Endometrial microvascular endothelial cells (primary cell): ENCODE measurements around the gene GNA12. TPM values are rescaled to one million over a fixed set of nuclear protein-coding genes. Genes with fewer than 3 reads are reported as not detected.

Experiments used
- in situ Hi-C: cut with HindIII; loops from 2 replicates; pipeline ENCODE4 v1.10.0; 2017; ENCODE audit warnings: low sequenced_read_pairs, low pct_unique_long_range_greater_than_20kb; ENCODE audit errors: inconsistent ontology term
- total RNA-seq: library from RNA; depleted of rRNA; stranded (reverse); fragments of >200 nt; gene quantifications from one replicate; pipeline ENCODE4 v1.2.3, GENCODE V29; 2015; ENCODE audit errors: inconsistent ontology term

Gene GNA12, protein sequence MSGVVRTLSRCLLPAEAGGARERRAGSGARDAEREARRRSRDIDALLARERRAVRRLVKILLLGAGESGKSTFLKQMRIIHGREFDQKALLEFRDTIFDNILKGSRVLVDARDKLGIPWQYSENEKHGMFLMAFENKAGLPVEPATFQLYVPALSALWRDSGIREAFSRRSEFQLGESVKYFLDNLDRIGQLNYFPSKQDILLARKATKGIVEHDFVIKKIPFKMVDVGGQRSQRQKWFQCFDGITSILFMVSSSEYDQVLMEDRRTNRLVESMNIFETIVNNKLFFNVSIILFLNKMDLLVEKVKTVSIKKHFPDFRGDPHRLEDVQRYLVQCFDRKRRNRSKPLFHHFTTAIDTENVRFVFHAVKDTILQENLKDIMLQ
- 66.5 TPM for total RNA-seq

DNA sequence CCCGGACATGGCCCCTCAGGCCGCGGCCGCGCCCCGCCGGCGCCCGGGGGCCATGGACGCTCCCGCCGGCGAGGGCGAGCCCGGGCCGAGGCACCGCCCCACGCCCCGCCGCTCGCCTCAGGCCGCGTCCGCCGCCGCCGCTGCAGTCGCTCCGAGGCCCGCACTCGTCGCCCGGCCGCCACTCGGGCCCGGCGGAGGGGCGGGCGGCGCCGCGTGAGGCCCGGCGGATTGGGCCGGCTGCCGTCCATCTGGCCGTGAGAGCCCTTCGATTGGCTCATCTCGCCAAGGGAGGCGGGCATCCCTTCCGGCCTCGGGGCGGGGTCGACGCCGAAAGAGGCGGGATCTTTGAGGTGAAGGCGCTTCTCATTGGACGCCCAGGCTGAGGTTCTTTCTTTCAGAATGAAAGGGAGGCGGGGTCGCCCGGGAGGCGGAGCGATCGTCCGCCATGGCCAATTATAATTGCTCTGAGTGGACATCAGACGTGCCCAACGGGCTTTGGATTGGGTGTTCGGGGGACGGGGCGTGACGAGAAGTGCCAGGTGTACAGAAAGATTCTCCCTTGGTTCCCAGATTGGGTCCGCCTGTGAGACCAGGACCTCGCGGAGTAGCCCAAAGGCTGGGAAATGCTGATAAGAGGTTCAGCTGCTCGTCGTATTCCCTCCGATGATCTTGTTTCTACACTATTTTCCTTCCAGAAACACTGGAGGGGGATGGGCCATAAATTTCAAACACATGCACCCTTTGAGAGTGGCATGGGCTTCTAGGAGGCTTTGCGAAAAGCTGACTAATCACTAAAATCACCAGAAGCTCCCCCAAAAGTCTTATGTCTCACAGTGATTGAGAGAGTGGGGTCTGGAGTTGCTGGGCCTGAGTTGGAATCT is at the start of gene GNA12:
Gene GNA12, minus strand, starts transcription at position 156 of the 881 bp plus-strand sequence. Its CDS starts 147 bp downstream, at position 9.
- in situ Hi-C loops: no loop called here

DNA sequence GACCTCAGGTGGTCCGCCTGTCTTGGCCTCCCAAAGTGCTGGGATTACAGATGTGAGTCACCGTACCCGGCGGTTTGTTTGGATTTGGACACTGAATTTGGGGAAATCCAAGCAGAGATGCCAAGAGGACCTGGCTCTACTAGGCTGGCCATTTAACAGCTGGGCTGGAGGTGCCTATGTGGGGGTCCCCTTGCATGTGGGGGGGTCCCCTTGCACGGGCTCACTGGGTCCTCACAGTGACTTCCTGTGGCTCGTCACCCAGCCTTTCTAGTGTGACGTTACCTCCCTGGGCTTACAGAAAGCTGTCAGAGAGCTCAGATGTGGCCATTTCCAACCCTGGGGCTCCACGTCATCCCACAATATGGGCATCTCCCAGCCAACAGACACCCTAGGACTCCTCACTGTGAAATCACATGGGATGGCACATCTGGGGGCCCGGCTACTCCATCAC is 49.3 kb upstream of the GNA12 start:
- in situ Hi-C loops: no loop called here

DNA sequence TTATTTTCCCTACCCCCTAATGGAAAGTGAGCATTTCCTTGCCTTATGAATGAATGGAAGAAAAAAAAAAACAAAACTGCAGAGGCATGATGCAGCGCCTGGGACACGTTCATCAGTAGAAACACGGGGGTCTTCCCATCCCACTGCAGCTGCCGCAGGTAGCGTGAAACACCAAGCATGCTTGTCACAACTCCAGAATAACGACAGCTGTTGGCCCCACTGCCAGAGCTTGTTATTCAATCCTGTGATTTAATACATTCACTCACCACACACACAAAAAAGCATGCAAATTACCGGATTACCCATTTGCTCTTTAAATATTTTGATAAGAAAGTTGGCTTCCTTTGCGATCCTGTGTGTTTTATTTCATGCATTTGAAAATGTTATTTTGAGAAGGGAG is 48.4 kb upstream of the GNA12 start:
- in situ Hi-C loops: no loop called here

DNA sequence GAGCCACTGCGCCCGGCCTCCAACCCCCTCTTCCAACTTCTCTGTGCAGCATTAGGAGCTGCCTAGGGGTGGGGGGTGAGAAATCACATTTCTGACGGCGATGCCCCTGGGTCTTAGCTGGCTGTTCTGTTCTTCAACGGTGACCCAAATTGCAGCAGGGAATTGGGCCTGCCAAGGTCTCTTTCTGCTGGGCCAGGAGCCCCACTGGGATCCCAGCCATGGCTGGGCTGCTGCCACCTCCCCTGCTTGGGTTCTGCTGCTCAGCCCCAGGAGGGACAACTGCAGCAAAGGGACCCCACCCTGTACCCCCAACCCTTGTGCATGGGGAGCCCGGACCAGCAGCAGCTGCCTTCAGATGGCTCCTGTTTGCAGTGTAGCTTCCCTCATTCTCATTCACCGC is 43.7 kb upstream of the GNA12 start:
- in situ Hi-C loops: no loop called here

DNA sequence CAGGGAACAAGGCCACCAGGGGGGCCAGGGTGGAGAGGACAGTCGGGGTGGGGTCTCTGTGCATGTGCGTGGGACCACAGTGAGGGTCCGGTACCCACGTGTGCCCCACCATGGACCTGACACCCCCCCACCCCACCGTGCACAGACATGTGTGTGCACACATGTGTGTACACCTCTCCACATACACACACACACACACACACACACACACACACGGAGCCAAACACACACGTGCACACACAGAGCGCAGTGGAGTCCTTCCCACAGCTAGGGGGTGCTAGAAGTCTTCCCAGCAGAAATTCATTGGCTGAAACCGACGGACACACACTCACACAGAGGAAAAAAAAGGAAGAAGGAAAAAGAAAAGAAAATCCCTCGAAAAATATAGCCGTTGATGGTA is 42.8 kb upstream of the GNA12 start:
- in situ Hi-C loops: no loop called here

DNA sequence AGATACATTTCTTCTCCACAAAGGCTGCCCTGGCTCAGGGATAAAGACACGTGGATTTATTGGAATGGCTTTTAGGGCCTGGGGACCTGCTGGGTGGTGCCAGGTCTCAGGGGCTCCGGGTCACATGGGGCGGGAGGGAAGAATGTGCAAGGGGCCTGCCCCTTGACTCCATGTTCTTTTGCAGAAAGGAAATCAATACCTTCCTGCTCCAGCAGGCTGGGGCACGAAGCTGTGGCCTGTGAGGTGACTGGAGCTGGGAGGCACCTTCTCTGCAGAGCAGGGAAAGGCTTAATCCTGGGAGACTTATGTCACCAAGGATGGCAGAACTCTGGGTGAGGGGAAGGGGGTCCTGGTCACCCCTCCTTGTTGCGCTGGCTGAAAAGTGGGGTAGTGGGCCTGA is 42.3 kb upstream of the GNA12 start:
- in situ Hi-C loops: no loop called here

DNA sequence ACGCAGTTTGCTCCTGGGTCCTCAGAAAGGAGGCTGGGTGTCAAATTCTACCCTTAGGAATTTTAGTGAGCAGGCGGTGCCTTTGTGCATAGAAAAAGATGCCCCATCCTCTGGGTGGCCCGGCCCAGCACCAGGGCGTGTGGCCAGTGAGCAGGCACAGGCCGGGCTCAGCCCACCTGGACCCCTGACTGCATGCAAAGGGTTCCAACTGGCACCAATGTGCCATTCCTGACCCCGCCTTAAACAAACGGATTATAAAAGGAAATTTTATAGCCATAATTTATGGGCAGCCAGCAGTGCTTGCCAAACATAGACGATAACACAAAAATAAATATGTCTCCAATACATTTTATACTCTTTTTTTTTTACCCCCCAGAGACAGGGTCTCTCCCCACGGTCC is 40.1 kb upstream of the GNA12 start:
- in situ Hi-C loops: no loop called here

DNA sequence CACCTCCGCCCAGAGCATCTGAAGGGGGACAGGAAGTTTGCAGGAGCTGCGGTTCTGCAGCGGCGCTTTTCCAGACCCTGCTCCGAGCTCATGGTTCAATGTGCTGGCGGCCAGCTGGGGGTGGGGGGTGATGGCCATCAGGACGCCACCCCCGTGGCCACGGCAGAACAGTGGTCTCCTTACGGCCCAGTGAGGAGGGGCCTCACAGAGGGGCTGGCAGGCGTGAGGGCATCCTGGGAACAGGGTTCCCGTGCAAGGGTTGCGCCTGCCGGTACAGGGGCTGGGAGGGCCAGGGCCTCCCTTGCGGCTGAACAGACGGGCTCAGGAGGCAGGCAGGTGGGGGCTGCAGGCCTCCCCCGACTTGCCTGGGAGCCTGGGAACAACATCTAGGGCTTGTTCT is 39.0 kb upstream of the GNA12 start:
- in situ Hi-C loops: no loop called here

DNA sequence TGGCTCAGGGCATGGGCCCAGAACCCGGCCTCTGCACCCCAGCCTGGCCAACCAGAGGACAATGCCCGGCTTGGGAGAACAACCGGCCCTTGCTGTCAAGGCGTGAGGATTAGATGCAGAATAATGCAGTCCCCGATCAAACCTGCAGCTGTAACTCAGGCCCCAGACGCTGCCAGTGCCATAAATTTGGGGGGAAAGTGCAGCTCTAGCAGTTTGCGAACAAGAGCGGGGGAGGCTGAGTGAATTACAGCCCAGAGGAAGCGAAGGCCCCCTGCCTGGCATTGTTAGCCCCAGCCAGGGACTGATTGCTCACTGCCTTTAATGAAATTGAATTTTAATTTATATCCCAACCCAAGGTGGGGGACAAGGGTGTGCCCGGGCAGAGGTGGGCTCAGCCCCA is 38.0 kb upstream of the GNA12 start:
- in situ Hi-C loops: no loop called here

DNA sequence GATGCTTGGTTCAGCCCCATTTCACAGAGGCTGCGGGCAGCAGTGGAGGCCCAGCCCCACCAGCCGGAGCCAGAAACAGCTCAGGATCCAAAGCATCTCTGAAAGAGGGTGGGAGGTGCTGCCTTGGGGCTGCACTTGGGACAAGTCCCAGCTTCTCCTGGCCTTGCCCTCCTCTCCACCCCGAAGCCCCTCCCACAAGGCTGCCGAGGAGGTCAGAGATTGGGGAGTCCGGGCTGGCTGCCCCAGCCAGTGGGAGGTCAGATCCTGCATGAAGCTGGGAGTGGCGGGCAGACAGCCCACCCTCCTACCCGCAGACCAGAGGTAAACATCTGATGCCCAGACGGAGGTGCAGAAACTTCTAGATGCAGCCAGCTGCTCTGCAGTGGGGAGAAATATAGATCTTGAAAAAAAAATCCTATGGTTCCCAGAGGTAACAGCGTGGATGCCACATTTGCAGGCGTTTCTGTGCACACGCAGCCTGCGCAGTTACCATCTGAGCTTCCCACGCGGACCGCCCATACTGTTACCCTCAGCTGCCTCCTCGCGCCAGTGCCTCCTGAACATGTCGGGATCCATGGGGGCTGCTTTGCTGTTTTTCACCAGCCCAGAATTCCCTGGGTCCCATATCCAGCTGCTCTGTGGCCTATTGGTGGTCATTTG is 36.9 kb upstream of the GNA12 start:
- in situ Hi-C loops: no loop called here

DNA sequence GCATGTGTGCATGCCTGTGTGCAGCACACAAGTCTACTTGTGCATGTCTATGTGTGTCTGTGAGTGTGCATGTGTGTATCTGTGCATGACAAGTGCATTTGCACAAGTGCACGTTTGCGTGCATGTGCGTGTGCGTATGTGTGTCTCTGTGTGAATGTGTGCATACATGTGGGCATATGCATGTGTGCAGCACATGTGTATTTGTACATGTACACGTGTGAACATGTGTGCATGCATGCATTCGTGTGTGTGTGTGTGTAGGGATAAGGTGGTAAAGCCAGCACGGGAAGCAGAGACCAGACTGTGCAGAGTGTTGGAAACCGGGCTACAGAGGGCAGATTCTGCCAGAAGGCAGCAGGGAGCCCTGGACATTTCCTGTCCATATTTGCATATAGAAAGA is 35.9 kb upstream of the GNA12 start:
- in situ Hi-C loops: no loop called here

DNA sequence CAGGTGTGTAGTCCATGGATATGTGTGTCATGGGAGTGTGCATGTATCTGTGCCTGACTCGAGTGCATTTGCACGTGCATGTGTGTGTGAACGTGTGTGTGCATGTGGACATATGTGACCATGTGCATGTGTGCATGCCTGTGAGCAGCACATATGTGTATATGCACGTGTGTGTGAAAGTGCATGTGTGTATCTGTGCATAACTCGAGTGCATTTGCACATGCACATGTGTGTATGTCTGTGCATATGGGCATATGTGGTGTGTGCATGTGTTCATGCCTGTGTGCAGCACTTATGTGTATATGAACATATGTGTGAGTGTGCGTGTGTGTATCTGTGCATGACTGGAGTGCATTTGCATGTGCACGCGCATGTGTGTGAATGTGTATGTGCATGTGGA is 35.2 kb upstream of the GNA12 start:
- in situ Hi-C loops: no loop called here

DNA sequence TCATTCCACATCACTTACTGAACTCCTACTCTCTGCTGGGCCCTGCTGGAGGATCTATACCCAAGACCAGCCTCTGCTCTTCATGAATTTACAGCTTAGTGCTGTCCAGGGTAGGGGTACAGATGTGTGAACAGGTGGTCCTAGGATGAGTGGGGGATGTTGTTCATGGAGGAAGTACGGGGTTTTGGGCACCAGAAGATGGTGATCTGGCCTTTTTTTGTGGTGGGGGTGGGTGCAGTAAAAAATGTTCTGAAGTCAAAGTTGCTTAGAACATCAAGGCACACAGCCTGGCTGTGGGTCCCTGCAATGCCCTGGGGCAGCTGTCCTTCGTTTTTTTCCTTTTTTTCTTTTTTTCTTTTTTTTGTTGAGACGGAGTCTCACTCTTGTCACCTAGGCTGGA is 34.2 kb upstream of the GNA12 start:
- in situ Hi-C loops: no loop called here

DNA sequence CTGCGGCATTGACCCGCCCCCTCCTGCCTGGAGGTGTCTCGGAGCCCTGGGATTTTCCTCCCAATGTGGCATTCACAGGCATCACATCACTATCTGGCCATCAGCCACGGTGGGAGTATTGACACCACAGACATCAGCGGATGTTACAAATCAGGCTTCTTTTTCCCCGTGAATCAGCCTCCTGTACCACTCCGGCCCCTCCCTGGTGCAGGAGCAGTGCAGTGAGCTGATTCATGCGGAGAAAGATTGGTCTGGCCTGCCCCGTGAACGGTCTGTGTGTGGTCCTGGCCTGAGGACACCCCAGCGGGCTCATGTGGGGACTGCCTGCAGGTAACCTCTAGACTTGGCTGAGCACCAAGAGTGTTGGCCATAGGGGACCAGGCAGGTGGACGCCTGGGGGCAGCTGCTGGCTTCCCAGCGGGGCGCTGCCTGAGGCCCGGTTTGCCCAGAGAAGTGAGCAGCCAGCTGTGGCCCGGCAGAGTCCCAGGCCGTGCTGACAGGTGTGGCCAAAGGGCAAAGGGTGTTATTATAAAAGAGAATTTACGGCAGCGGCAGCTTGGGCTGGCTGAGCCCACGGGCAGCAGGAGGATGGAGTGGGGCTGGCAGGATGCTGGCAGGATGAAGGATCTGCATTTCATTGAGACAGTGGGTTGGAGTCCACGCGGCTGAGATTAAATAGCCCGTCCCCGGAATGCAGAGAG is 32.1 kb upstream of the GNA12 start:
- in situ Hi-C loops: no loop called here

DNA sequence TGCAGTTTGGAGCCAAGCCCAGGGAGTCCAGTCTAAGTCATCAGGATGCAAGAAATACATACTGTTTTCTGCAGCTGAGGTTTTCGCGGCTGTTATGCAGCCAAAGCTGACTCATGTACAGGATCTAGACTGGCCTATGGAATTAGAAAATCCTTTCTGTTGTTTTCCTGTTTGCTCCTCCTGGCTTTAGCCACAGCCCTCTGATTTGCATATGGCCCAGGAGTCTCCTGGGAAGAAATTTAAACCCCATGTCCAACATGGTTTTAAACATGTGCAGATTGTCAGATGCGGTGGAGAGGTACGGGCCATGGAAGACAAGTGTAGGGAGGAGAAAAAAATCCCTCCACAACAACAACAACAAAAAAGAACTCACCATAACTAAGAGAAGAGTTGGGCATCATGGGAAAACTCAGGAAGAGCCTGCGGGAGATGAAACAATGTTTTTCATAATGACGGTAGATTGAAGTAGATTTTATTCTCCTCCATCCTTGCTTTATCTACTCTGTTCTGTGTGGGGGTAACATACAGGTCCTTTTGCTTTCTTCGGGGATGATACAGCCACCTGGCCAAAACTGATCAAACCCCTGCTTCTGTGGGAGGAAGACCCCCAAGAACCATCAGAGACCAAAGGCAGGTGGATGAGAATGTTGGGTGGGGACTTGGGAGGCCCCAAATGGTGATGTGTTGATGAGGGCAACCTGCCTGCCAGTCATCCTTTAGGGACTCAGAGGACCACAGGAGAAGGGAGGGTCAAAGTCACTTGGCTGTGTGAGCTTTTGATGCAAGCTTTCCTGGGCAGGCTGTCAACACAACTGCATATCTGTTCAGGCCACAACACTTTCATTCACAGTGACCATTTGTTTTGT is 29.8 kb upstream of the GNA12 start:
- in situ Hi-C loops: no loop called here

DNA sequence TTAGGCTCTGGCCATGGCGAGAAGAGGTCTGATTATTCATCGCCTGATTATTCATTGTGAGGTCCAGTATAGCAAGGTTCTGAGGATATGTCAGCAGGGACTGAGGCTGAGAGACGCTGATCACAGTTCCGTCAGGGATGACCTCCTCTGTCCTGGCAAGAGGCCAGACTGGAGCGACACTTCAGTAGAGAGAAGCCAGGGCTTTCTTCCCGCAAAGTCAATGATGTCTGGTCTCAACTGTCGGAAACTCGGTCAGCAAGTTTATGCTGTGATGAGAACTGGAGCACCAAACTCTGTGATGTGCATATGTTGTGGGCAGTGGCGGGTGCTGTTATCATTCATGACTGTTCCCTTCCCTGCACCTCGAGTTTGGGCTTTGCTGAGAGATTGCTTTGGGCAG is 29.0 kb upstream of the GNA12 start:
- in situ Hi-C loops: no loop called here

DNA sequence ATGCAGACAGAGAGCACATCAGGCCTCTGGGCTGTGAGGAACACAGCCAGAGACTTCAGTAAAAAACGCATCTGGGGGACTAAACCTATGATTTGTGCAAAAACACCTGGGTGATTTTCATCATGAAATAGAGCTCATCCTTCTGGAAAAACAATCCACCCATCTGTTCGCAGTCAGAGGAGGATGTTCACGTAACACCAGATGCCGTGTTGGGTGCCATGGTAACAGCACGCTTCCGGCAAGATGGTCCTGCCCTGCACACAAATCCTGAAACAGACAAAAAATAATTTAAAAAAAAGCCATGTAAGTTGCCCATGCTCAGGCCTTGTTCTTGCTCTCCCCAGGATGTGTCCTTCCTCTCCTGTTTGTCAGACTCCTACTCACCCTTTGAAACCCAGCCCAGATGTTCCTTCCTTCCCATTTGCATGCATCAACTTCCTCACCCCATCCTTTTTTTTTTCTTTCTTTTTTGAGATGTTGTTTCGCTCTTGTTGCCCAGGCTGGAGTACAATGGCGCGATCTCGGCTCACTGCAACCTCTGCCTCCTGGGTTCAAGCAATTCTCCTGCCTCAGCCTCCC is 28.3 kb upstream of the GNA12 start:
- in situ Hi-C loops: no loop called here

DNA sequence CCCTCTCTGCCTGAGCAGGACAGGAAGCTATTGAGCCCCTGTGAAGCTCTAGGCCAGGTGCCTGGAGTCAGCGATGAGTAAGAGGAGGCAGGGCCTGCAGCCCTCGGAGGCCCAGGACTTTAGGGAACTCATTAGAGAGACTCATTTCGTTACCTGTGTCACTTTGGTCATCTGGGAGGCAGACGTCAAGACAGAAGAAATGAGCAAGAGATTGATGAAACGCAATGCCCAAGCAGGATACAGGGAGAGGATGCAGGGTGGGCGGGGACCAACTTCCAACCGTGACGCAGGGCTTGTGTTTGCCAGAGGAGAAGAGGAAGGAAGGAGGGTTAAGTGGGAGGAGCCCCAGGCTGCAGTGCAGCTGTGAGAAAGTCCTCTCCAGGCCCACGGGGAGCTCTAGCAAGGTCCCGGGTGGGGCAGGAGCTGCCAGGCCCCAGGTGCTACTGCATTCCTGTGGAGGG is 26.4 kb upstream of the GNA12 start:
- in situ Hi-C loops: no loop called here
